SH-SY5Y (cell line): ENCODE measurements around the gene ZNF236.

Source experiments
- GATA2 ChIP-seq: IDR thresholded peaks from 2 replicates; pipeline ENCODE4 v1.6.1; 2011; ENCODE audit warnings: mild to moderate bottlenecking, low read depth, low read length
- GATA3 ChIP-seq: IDR thresholded peaks from 2 replicates; pipeline ENCODE4 v1.6.1; 2011; ENCODE audit warnings: low read depth, mild to moderate bottlenecking, low read length, moderate library complexity

ZNF236 gene

DNA sequence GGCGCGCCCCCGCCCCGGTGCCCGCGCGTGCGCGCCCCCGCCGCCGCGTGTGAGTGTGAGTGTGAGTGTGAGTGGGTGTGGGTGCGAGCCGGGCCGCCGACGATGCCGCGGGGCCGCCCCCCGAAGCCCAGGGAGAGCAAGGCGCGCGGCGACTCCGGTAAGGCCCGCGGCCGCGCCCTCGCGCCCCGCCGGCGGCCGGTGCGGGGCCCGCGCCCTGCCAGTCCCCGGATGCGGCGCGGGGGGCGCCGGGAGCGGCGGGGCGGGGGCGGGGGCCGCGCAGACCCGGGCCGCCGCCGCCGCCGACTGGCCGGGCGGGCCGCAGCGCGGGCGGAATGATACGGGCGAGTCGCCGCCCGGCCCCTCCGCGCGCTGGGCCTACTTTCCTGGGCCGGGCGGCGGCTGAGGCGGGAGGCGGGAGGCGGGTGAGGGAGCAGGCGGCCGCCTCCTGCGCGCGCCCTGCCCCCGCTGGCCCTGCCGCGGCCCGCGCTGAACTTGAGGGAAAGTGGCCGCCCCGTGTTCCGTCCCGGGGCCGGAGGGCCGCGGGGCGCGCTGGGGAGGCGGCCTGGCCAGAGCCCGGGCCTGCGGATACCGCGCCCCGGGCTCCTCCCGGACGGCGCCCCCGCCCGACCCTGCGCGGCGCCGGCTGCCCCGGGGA, at the start of gene ZNF236:
ZNF236 (plus strand) TSS at position 52 of the 655 bp plus-strand sequence; CDS start at position 103, 51 bp downstream.
- no peak for TF ChIP-seq GATA2
- no peak for TF ChIP-seq GATA3

DNA sequence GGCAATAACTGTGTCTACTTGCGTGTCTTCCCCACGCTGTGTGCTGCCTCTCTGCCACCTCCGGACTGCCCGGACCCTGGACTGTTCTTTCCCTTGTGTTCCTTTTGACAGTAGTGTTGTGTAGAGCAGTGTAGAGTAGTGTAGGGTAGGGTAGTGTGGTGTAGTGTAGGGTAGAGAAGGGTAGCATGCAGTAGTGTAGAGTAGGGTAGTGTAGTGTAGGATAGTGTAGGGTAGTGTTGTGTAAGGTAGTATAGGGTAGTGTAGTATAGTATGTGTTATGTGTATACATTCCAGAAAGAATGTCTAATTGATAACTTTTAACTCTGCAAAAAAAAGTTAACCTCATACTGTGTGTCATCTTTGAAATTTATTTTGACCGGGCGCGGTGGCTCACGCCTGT, 49.7 kb upstream of the ZNF236 start:
- TF ChIP-seq GATA2 (no peak), GATA3 (no peak)

DNA sequence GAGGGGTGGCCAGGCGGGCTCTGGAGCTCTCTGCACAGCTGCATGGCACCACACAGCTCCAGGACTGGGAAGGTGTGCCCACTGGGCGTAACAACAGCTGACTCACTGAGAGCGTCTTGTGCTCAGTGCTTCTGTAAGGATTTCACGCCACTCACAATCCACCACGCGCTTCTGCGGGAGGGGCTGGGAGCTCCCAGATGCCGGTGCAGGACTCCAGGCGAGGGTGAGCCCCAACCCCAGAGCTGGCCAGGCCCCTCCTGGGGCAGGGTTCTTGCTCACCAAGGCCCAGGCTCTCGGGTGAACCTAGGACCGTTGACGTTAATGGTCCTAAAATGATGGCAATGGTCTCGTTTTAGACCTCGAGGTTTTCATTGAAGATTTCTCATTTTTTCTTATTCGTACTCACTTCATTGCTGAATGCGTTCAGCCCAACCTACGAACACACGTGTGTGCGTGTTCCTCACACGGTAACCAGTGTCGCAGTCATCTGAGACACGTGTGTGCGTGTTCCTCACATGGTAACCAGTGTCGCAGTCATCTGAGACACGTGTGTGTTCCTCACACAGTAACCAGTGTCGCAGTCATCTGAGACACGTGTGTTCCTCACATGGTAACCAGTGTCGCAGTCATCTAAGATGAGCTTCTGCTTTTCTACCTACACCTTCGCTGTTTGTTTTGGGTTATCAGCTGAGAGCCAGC, 38.4 kb upstream of the ZNF236 start:
- no peak for TF ChIP-seq GATA2
- no peak for TF ChIP-seq GATA3

DNA sequence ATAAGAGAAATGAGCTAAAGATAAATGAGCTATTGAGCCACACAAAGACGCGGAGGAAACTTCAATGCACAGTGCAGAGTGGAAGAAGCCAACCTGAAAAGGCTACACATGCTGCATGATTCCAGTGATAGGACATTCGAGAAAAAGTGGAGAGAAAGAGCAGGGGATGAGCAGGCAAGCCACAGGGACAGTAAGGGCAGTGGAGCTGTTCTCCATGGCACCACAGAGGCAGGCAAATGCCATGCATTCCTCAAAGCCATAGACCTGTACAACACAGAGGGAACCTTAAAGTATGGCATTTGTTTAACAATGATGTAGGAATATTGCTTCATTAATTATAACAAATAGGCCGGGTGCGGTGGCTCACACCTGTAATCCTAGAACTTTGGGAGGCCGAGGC, 36.5 kb upstream of the ZNF236 start:
- TF ChIP-seq GATA2, result no peak
- no peak for TF ChIP-seq GATA3

DNA sequence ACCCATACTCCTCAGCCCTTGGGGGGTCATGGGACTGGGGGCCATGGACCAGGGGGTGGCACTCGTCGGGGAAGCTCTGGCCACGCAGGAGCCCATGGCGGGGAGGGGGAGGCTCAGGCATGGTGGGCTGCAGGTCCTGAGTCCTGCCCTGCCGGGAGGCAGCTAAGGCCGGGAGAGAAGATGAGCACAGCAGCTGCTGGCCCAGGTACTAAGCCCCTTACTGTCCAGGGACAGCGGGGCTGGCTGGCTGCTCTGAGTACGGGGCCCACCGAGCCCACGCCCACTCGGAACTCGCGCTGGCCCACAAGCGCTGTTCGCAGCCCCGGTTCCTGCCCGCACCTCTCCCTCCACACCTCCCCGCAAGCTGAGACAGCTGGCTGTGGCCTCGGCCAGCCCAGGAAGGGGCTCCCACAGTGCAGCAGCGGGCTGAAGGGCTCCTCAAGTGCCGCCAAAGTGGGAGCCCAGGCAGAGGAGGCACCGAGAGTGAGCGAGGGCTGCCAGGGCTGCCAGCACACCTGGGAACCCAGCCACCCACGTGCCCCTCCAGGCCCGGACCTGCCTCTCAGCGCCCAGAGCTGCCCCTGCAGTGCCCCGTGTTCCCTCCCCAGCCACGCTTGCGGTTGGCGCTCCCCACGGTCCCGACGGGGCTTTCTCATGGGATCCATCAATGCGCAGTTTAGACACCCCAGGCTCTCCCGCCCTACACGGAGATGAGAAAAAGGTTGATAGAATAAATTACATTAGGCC, 33.6 kb upstream of the ZNF236 start:
- TF ChIP-seq GATA2 (no peak), GATA3 (no peak)

DNA sequence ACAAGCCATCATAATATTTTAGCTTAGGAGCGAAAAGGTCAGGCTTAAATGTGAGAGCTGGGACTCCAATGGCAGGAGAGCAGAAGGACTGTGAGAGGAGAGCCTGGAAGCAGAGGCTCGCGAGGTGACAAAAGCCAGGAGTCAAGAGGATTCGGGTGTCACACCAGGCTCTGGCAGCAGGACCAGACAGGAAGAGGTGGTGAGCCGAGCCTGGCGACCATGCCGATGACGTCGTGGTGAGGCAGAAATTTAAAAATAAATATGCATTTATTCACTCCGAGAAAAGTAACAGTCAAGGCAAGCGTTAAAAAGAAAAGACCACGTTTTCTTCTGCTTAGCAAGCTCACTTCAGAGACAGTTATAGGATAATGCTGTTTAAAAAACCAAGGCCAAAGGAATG, 31.3 kb upstream of the ZNF236 start:
- TF ChIP-seq GATA2, result no peak
- no peak for TF ChIP-seq GATA3

DNA sequence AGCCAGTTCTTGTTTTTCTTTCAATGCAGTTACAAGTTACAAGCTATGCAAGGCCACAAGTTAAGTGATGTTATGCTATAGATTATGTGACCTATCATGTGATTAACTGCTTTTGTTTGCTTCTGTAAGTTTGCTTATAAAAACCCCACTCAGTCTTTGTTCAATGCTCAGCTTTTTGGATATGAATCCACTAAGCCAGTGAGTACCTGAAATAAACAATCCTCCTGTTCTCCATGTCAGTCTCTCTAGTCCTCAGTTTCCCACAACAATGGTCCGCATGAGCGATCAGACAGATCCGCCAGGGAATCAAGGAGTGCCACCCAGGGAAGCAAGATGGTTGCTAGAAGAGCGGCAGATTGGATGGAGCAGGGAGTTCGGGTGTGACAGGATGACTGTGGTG, 30.7 kb upstream of the ZNF236 start:
- TF ChIP-seq GATA3 (no peak), GATA2 (no peak)

DNA sequence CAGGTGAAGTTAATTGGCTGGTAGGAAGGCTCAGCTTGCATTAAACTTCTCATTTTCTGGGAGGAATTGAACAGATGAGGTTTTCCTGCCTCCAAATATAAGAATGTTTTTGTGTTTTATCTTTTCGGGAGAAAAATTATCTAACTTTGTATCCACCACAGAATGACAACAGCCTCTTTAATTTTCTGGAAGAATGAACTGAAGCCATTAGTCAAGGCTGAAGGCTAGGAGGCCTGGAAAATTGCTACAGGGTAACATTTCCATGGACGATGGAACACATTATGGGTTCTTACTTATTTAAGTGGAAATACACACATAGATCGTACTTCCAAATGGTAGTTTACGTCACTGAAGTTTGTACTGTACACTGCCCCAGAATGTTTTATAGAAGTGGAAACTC, 28.0 kb upstream of the ZNF236 start:
- TF ChIP-seq GATA3, result no peak
- no peak for TF ChIP-seq GATA2

DNA sequence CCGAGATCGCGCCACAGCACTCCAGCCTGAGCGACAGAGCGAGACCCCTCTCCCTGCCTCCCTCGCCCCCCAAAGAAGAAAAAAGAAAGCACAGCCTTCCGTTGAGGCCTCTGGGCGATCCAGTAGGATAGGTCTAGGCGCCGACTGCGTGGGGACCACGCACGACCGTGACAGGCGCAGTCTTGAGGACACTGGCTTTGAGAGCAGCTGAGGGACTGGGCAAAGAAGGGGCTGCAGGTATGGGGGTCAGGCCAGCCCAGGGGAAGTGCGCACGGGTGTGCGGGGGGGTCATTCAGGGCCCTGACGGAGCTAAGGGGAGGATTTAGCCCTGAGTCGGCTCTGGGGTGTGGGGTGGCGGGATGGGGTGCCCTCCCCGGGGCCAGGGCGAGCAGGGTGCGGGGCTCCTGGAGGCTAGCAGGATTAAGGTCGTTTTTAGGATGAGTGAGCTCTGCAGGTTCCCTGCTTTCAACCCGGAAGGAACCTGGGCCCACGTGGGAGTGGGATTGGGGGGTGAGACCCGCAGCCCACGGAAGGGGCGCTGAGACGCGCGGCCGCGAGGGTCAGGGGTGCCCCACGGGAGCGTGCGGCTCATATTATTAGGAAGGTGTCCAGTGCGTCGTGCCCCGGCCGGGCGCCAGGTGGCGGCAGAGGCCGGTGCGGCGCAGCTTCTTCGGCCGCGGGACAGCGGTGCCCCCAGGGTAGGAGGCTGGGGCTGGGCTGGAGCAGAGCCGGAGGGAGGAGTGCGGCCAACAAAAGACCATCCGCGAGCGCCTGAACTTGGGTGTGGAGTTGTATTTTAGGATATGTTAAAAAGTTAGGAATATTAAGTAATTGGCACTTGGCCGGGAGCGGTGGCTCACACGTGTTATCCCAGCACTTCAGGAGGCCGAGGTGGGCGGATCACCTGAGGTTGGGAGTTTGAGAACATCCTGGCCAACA, 20.5 kb upstream of the ZNF236 start:
- TF ChIP-seq GATA2 (no peak), GATA3 (no peak)

DNA sequence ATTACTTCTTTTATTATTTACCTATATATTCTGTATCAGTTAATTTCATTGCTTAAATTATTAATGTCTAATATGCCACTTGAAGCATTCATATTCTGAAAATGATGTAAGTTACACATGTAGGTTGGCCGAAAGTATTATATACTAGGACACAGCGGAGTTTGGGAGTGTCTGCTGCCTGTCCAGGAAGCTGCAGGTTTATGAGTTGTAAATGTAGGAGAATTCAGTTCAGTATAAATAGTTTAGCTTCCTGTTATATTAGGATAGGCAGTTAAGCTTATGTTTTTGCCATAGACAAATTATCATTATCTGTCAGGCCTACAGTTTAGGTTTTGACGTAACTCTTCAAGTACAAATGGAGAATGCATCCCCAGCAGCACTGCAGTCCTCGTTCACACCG, 18.9 kb upstream of the ZNF236 start:
- TF ChIP-seq GATA2 (no peak), GATA3 (no peak)

DNA sequence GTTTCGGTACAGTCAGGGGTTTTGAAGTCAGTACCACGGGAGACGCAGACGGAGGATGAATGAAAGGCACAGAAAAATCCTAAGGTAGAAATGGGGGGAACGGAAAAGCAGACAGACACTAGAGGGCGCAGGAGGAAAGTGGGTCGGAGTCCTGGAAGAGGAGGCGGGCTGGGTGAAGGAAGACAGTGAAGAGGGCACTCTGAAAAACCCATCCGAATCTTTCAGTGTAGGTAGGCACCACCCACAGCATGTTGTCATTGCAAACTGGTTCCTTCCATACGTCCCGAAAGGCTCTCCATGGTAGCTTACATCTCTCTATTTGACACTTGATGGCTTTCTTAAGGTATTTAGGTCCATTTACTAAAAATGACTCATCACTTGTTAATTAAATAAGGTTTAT, 18.5 kb upstream of the ZNF236 start:
- TF ChIP-seq GATA3 (no peak), GATA2 (no peak)

DNA sequence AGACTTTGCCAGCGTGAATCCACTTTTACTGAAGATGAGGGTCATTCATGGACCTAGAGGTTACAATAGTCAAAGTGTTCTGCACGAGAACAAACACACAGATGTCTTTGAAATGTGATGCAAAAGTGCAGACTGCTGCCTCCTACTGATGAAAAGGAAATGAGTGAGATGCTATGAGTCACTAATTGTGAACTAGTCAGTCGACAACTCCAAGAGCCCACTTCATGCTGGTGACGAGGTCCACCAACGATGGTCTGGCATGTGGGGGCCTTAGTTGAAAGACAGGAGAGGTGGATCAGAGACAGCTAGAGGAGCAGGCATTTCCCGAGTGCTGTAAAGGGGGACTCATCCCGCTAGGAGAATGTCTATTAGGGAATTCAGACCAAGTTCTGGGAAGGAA, 17.1 kb upstream of the ZNF236 start:
- TF ChIP-seq GATA3 (no peak), GATA2 (no peak)

DNA sequence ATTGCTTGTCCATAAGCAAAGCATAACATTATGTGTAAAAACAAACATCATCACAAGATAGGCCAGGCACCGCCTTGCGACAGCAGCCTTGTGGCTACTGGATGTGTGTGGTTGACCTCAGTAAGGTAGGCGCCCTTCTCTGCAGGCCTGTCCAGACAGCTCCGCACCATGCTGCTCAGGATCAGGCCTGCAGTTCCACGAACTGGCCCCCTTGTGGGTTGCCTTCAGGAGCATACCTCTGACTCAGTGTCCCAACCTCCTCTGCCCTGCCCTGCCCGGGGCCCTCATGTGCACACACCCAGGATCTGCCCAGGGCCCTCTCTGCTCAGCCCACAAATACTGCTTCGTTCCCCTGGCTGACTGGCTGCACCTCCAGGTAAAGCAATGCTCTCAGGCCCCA, 16.1 kb upstream of the ZNF236 start:
- no peak for TF ChIP-seq GATA3
- no peak for TF ChIP-seq GATA2

DNA sequence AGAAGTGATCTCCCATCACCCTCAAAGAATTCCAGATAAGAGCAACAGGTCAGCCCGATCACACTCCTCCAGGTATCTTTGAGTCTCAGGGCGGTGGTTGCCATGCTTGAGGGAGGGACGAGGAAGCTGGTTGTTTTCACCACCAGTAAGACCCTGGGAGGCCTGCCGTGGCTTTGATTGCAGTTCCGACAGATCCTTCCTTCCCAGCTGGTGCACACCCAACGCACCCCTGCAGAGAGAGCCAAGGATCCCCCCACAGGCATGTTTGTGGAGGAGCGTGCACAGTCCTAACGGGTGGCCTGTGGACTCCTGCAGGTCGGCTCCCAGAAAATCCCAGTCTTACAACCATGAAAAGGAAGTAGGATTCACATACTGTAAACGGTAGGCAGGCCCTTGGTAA, 13.8 kb upstream of the ZNF236 start:
- TF ChIP-seq GATA3 (no peak), GATA2 (no peak)
